ENCODE measurements around the gene FAM241B. TPM values are rescaled to one million over a fixed set of nuclear protein-coding genes. Genes with fewer than 3 reads are reported as not detected.

FAM241B gene
- total and polyA plus RNA-seq, 10 of the 15 experiments (the other 5 are each of a cell fraction or from before 2014, with no cell fraction given), result 0.09 to 0.99 (median 0.24) TPM

DNA sequence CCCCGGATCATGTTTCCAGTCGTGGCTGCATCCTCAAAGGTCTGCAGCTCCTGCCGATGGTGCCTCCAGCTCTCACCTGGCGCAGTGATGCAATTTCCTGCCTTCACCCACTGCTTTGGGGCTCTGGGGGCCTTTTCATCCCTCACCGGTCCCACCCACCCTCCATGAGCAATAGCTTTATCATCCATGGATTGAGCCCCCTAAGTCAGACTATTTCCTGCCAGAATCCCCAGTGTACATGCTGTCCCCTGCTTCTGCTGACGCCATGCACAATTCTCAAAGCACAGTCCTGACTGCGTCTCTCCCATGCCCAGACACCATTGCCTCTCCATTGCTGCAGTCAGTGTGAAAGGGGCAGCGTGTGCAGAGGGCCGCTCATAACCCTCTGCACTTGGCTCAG, 49.7 kb downstream of the FAM241B start:
- Histone ChIP-seq H2AFZ (ENCODE audit: control insufficient read depth, low read depth, low read length) (no peak overlapping the region), H3K4me3 (no peak overlapping the region), H4K20me1 (ENCODE audit: control insufficient read depth, insufficient read depth) (no peaks in the 10 kb centered on the region), H3K36me3 (ENCODE audit: control insufficient read depth in 2 of 2, insufficient read depth in 2 of 2, low read length in 1 of 2) (no peaks in the 10 kb centered on the region), H3K9me3 (replicated peaks; ENCODE audit: control insufficient read depth, insufficient read depth, low read length) (no peaks in the 10 kb centered on the region), H3K4me1 (ENCODE audit: control insufficient read depth, insufficient read depth, low read length) (no peaks in the 10 kb centered on the region), H3K79me2 (ENCODE audit: control insufficient read depth, insufficient read depth, low read length) (no peaks in the 10 kb centered on the region), H3K27ac (ENCODE audit: control insufficient read depth, insufficient read depth) (no peak overlapping the region), H3K27me3 (replicated peaks in 1 of 2; ENCODE audit: control insufficient read depth in 2 of 2, insufficient read depth in 2 of 2, low read length in 1 of 2) (peaks cover 2 to 6% of the 10 kb centered on the region in 2 experiments; a peak in 2 of 4 replicates), H3K9ac (ENCODE audit: control insufficient read depth, insufficient read depth, low read length) (no peak overlapping the region), H3K4me2 (ENCODE audit: control insufficient read depth, insufficient read depth) (no peak overlapping the region)
- ChIA-PET CTCF (no interaction called here), RAD21 (ENCODE audit: unreplicated experiment) (no interaction called here), POLR2A (no interaction called here), SMC1A (ENCODE audit: uncharacterized antibody, unreplicated experiment) (no interaction called here)
- ATAC-seq (no peak), DNase-seq (ENCODE audit: low read depth, low spot score) (no peak), FAIRE-seq (no peak)
- intact Hi-C loops (cut with micrococcal nuclease; ENCODE audit: unreplicated experiment) (no loop called here), in situ Hi-C loops (cut with MboI) (no loop called here)
- 9% methylated on average over 9 of the region's 9 CpGs for WGBS (ENCODE audit: insufficient coverage, insufficient replicate concordance, low lambda C conversion rate, missing lambda C conversion rate)
- BruUV-seq (replicated peaks), result no TSS peak
- no peak for TF ChIP-seq SRF (IDR thresholded peaks at IDR 0.05; ENCODE audit: low read depth in 2 of 2, low read length in 2 of 2)
- TF ChIP-seq, protein P1, sequence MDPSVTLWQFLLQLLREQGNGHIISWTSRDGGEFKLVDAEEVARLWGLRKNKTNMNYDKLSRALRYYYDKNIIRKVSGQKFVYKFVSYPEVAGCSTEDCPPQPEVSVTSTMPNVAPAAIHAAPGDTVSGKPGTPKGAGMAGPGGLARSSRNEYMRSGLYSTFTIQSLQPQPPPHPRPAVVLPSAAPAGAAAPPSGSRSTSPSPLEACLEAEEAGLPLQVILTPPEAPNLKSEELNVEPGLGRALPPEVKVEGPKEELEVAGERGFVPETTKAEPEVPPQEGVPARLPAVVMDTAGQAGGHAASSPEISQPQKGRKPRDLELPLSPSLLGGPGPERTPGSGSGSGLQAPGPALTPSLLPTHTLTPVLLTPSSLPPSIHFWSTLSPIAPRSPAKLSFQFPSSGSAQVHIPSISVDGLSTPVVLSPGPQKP (IDR thresholded peaks at IDR 0.05; ENCODE audit: low read depth, low read length), result no peak
- TF ChIP-seq MEF2A (IDR thresholded peaks at IDR 0.05; ENCODE audit: insufficient read depth, low read depth, low read length), result no peak
- TF ChIP-seq PAX5 (IDR thresholded peaks at IDR 0.05; ENCODE audit: borderline replicate concordance, low read depth, low read length), result no peak

DNA sequence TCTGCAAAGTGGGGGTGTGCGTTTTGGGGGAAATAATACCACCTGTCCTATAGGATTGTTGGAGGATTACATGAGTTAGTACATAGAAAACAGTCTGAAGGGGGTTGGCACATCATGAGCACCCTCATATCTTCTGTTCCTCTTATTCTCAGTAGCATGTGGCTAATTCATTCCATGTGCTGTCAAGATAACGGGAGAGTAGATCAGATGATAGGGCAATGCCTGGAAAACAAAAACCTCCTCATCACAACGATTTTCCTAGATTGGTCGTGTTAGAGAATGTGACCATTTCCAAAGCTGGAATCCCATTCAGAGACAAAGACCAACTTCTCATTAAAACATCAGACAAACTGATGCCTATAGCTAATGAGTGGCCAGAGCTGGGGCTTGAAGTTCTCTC, 50.6 kb downstream of the FAM241B start:
- Histone ChIP-seq H3K27ac (ENCODE audit: control insufficient read depth, insufficient read depth) (no peak overlapping the region), H3K9me3 (replicated peaks; ENCODE audit: control insufficient read depth, insufficient read depth, low read length) (no peaks in the 10 kb centered on the region), H2AFZ (ENCODE audit: control insufficient read depth, low read depth, low read length) (no peak overlapping the region), H3K27me3 (replicated peaks in 1 of 2; ENCODE audit: control insufficient read depth in 2 of 2, insufficient read depth in 2 of 2, low read length in 1 of 2) (peaks cover 2 to 6% of the 10 kb centered on the region in 2 experiments; a peak in 2 of 4 replicates), H3K4me3 (no peak overlapping the region), H3K4me1 (ENCODE audit: control insufficient read depth, insufficient read depth, low read length) (no peaks in the 10 kb centered on the region), H3K36me3 (ENCODE audit: control insufficient read depth in 2 of 2, insufficient read depth in 2 of 2, low read length in 1 of 2) (no peaks in the 10 kb centered on the region), H3K9ac (ENCODE audit: control insufficient read depth, insufficient read depth, low read length) (no peak overlapping the region), H3K4me2 (ENCODE audit: control insufficient read depth, insufficient read depth) (no peak overlapping the region), H3K79me2 (ENCODE audit: control insufficient read depth, insufficient read depth, low read length) (no peaks in the 10 kb centered on the region), H4K20me1 (ENCODE audit: control insufficient read depth, insufficient read depth) (no peaks in the 10 kb centered on the region)
- no peak for DNase-seq (ENCODE audit: low read depth, low spot score)
- WGBS (ENCODE audit: insufficient coverage, insufficient replicate concordance, low lambda C conversion rate, missing lambda C conversion rate), result 16% methylated on average over 4 of the region's 4 CpGs
- intact Hi-C loops (cut with micrococcal nuclease; ENCODE audit: unreplicated experiment), result no loop called here
- ChIA-PET CTCF (interaction anchor here (1.5 kb wide), 1 partner anchor 34 kb away, joined by 3 read pairs; no protein-coding TSS in a partner anchor), POLR2A (no interaction called here), RAD21 (ENCODE audit: unreplicated experiment) (no interaction called here), SMC1A (ENCODE audit: uncharacterized antibody, unreplicated experiment) (no interaction called here)
- ATAC-seq, result no peak
- in situ Hi-C loops (cut with MboI), result no loop called here
- no peak for FAIRE-seq
- no TSS peak for BruUV-seq (replicated peaks)
- TF ChIP-seq POLR2AphosphoS5 (IDR thresholded peaks at IDR 0.05; ENCODE audit: low read length) (no peak), NR2C2 (IDR thresholded peaks at IDR 0.05; ENCODE audit: borderline replicate concordance, control insufficient read depth, insufficient read length, low read depth) (no peak), BCL11A (IDR thresholded peaks at IDR 0.05; ENCODE audit: low read depth, low read length) (no peak), ZNF274 (IDR thresholded peaks at IDR 0.05; ENCODE audit: insufficient read depth, insufficient read length) (no peak), STAT1 (conservative IDR thresholded peaks at IDR 0.05) (no peak), IKZF1 (conservative IDR thresholded peaks at IDR 0.05) (no peak), KDM1A (IDR thresholded peaks at IDR 0.05; ENCODE audit: borderline replicate concordance) (no peak), TCF7 (IDR thresholded peaks at IDR 0.05; ENCODE audit: borderline replicate concordance) (no peak), IKZF2 (IDR thresholded peaks at IDR 0.05) (no peak)
- TF ChIP-seq, protein P2, sequence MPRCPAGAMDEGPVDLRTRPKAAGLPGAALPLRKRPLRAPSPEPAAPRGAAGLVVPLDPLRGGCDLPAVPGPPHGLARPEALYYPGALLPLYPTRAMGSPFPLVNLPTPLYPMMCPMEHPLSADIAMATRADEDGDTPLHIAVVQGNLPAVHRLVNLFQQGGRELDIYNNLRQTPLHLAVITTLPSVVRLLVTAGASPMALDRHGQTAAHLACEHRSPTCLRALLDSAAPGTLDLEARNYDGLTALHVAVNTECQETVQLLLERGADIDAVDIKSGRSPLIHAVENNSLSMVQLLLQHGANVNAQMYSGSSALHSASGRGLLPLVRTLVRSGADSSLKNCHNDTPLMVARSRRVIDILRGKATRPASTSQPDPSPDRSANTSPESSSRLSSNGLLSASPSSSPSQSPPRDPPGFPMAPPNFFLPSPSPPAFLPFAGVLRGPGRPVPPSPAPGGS (IDR thresholded peaks at IDR 0.05; ENCODE audit: borderline replicate concordance, insufficient read depth, low read depth, low read length, poor library complexity, severe bottlenecking), result no peak

All from GM12878 (cell line).